Activated CD4-positive, alpha-beta memory T cell treated with anti-CD3 and anti-CD28 coated beads, Interleukin-2, amount 10 ng/mL, durations not matched to agents 7 days and 5 days (primary cell): ENCODE measurements around the gene MCF2L2. TPM values are rescaled to one million over a fixed set of nuclear protein-coding genes. Genes with fewer than 3 reads are reported as not detected.

ENCODE experiments used
- CTCF ChIA-PET: fragments of 350-600 bp; sonication (Branson Sonifier 250); formaldehyde crosslinking; loops from one replicate; lab custom pipeline; 2021; ENCODE audit warnings: antibody characterized with exemption, inconsistent platforms; lab: Charles Lee
- POLR2A ChIA-PET: fragments of 350-600 bp; sonication (Branson Sonifier 250); formaldehyde crosslinking; loops from one replicate; lab custom pipeline; 2021; ENCODE audit warnings: antibody characterized with exemption; lab: Charles Lee
- DNase-seq: peaks from one replicate; pipeline ENCODE4 v3.0.0-alpha.2; 2020
- H3K27ac Mint-ChIP-seq: one replicate; pipeline ENCODE4 v1.8.0; 2021; ENCODE audit warnings: mild to moderate bottlenecking, mixed read lengths
- H3K27me3 Mint-ChIP-seq: one replicate; pipeline ENCODE4 v1.8.0; 2021; ENCODE audit warnings: mixed read lengths
- H3K36me3 Mint-ChIP-seq: one replicate; pipeline ENCODE4 v1.8.0; 2021; ENCODE audit warnings: low read depth, mixed read lengths
- H3K4me1 Mint-ChIP-seq: one replicate; pipeline ENCODE4 v1.8.0; 2021; ENCODE audit warnings: mixed read lengths
- H3K4me3 Mint-ChIP-seq: one replicate; pipeline ENCODE4 v1.8.0; 2021; ENCODE audit warnings: mild to moderate bottlenecking, mixed read lengths
- H3K9me3 Mint-ChIP-seq: one replicate; pipeline ENCODE4 v1.8.0; 2021; ENCODE audit warnings: mixed read lengths
- total RNA-seq, 2 experiments: library from RNA; stranded (reverse); gene quantifications; one replicate each; pipeline ENCODE4 v1.2.3, GENCODE V29; 2021

The MCF2L2 gene
- total RNA-seq, 2 experiments from 2014 or later: 6.6 to 7.0 TPM

- DNase-seq: no peak
- peaks cover 3% of the 10 kb centered on the region for H3K4me1 Mint-ChIP-seq
- ChIA-PET POLR2A (no interaction called here), CTCF (interaction anchor here (0.7 to 1.2 kb wide), 3 partner anchors 265 to 997 kb away, joined by 3 to 5 read pairs (median 4); no protein-coding TSS in a partner anchor)
- no peak overlapping the region for H3K27ac Mint-ChIP-seq
- no peaks in the 10 kb centered on the region for H3K9me3 Mint-ChIP-seq
- no peaks in the 10 kb centered on the region for H3K27me3 Mint-ChIP-seq
- no peaks in the 10 kb centered on the region for H3K36me3 Mint-ChIP-seq
- no peak overlapping the region for H3K4me3 Mint-ChIP-seq
Observed at GRCh38 chr3:183388213-183388895, 40.1 kb downstream of the MCF2L2 start.

GRCh38 chr3:183387797-183388196 is 40.6 kb downstream of the MCF2L2 start:
- H3K36me3 Mint-ChIP-seq: no peaks in the 10 kb centered on the region
- POLR2A ChIA-PET: no interaction called here
- no peak overlapping the region for H3K4me3 Mint-ChIP-seq
- CTCF ChIA-PET: interaction anchor here (0.7 to 1.2 kb wide), 4 partner anchors 37 to 998 kb away, joined by 3 to 5 read pairs (median 4); no protein-coding TSS in a partner anchor
- H3K27ac Mint-ChIP-seq: no peak overlapping the region
- no peak for DNase-seq
- peaks cover 3% of the 10 kb centered on the region for H3K4me1 Mint-ChIP-seq
- no peaks in the 10 kb centered on the region for H3K9me3 Mint-ChIP-seq
- no peaks in the 10 kb centered on the region for H3K27me3 Mint-ChIP-seq

GRCh38 chr3:183386651-183387050 is 41.8 kb downstream of the MCF2L2 start:
- Mint-ChIP-seq H3K4me1 (peaks cover 3% of the 10 kb centered on the region), H3K9me3 (no peaks in the 10 kb centered on the region), H3K27me3 (no peaks in the 10 kb centered on the region), H3K27ac (no peak overlapping the region), H3K4me3 (no peak overlapping the region), H3K36me3 (no peaks in the 10 kb centered on the region)
- CTCF ChIA-PET: interaction anchor here (0.5 to 7.6 kb wide), 6 partner anchors 13 to 594 kb away, joined by 3 to 103 read pairs (median 4); no protein-coding TSS in a partner anchor
- POLR2A ChIA-PET: interaction anchor here (1.2 kb wide), 1 partner anchor 42 kb away, joined by 3 read pairs; the partner anchor contains the start of gene MCF2L2
- no peak for DNase-seq

- Mint-ChIP-seq H3K27me3 (no peaks in the 10 kb centered on the region), H3K36me3 (no peaks in the 10 kb centered on the region), H3K4me3 (no peak overlapping the region), H3K27ac (no peak overlapping the region), H3K9me3 (no peaks in the 10 kb centered on the region), H3K4me1 (peaks cover 3% of the 10 kb centered on the region)
- peak; percentile 60 for DNase-seq
- ChIA-PET CTCF (interaction anchor here (0.5 to 7.6 kb wide), 10 partner anchors 11 to 672 kb away, joined by 3 to 103 read pairs (median 4); no protein-coding TSS in a partner anchor), POLR2A (interaction anchor here (1.2 to 1.5 kb wide), 2 partner anchors 43 to 499 kb away, joined by 3 to 4 read pairs; partner anchors contain the start of genes MCF2L2 and PARL)
Observed at GRCh38 chr3:183385698-183386613, 42.5 kb downstream of the MCF2L2 start.

DNA sequence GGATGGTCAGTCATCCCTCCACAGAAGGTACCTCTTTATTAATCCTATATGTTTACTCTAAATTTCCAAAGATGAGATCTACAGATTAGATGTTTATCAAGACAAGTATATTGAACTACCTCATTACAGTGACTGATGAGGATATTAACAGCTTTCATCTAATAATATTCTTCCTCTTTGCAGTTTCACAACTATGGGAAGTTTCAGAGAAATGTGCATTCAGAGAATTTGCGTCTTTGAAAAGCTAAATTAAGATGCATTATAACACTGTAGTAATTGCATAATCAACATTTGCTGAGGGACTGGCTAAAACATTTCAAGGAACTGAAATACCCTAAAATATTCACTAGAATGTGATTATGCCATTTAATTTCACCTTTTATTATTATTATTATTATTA is 46.7 kb downstream of the MCF2L2 start:
- Mint-ChIP-seq H3K27me3 (no peaks in the 10 kb centered on the region), H3K4me3 (no peak overlapping the region), H3K27ac (no peak overlapping the region), H3K4me1 (peaks cover 14% of the 10 kb centered on the region), H3K9me3 (no peaks in the 10 kb centered on the region), H3K36me3 (peaks cover 3% of the 10 kb centered on the region)
- DNase-seq: no peak
- ChIA-PET POLR2A (no interaction called here), CTCF (interaction anchor here (0.7 to 7.6 kb wide), 21 partner anchors 9 to 472 kb away, joined by 3 to 103 read pairs (median 4); partner anchors contain the start of gene B3GNT5)

GRCh38 chr3:183381179-183381578 is 47.2 kb downstream of the MCF2L2 start:
- no peaks in the 10 kb centered on the region for H3K9me3 Mint-ChIP-seq
- H3K4me1 Mint-ChIP-seq: peaks cover 14% of the 10 kb centered on the region
- H3K4me3 Mint-ChIP-seq: no peak overlapping the region
- no peak for DNase-seq
- H3K36me3 Mint-ChIP-seq: peaks cover 3% of the 10 kb centered on the region
- no peak overlapping the region for H3K27ac Mint-ChIP-seq
- ChIA-PET CTCF (interaction anchor here (0.7 to 7.6 kb wide), 10 partner anchors 31 to 472 kb away, joined by 3 to 103 read pairs (median 4); partner anchors contain the start of genes B3GNT5 and MCCC1), POLR2A (no interaction called here)
- H3K27me3 Mint-ChIP-seq: no peaks in the 10 kb centered on the region

DNA sequence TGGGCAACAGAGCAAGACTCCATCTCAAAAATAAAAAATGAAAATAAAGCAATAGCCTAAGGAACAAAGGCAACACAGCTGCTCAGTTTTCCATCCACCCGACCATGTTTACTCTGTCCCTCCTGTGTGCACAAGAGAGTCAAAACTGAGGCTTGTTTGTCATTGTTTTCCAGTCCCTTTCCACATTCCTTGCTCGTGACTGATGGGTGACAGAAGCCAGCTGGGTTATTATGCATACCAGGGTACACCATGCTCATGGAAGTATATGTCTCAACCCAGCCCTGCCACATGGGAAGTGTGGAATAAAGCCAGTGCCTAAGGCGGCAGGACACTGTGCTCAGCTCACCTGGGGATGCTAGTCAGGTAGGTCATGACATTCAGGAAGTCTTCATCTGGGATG is 49.5 kb downstream of the MCF2L2 start:
- Mint-ChIP-seq H3K36me3 (peaks cover 3% of the 10 kb centered on the region), H3K4me3 (no peak overlapping the region), H3K4me1 (peaks cover 18% of the 10 kb centered on the region), H3K27ac (no peak overlapping the region), H3K27me3 (no peaks in the 10 kb centered on the region), H3K9me3 (no peaks in the 10 kb centered on the region)
- no peak for DNase-seq
- CTCF ChIA-PET: interaction anchor here (0.5 to 0.9 kb wide), 2 partner anchors 213 to 256 kb away, joined by 3 read pairs; no protein-coding TSS in a partner anchor
- POLR2A ChIA-PET: no interaction called here

- POLR2A ChIA-PET: no interaction called here
- Mint-ChIP-seq H3K4me1 (peaks cover 18% of the 10 kb centered on the region), H3K36me3 (peaks cover 3% of the 10 kb centered on the region), H3K27me3 (no peaks in the 10 kb centered on the region), H3K9me3 (no peaks in the 10 kb centered on the region), H3K4me3 (no peak overlapping the region), H3K27ac (no peak overlapping the region)
- DNase-seq: no peak
- CTCF ChIA-PET: interaction anchor here (0.5 to 0.9 kb wide), 2 partner anchors 213 to 256 kb away, joined by 3 read pairs; no protein-coding TSS in a partner anchor
Observed at GRCh38 chr3:183378545-183378944, 49.9 kb downstream of the MCF2L2 start.

- H3K27me3 Mint-ChIP-seq: no peaks in the 10 kb centered on the region
- H3K4me1 Mint-ChIP-seq: peaks cover 18% of the 10 kb centered on the region
- DNase-seq: no peak
- peaks cover 3% of the 10 kb centered on the region for H3K36me3 Mint-ChIP-seq
- CTCF ChIA-PET: no interaction called here
- no peak overlapping the region for H3K27ac Mint-ChIP-seq
- H3K9me3 Mint-ChIP-seq: no peaks in the 10 kb centered on the region
- no peak overlapping the region for H3K4me3 Mint-ChIP-seq
- POLR2A ChIA-PET: no interaction called here
Observed at GRCh38 chr3:183378008-183378407, 50.4 kb downstream of the MCF2L2 start.

- Mint-ChIP-seq H3K4me3 (no peak overlapping the region), H3K4me1 (peaks cover 18% of the 10 kb centered on the region), H3K27ac (no peak overlapping the region), H3K27me3 (no peaks in the 10 kb centered on the region), H3K36me3 (peaks cover 3% of the 10 kb centered on the region), H3K9me3 (no peaks in the 10 kb centered on the region)
- CTCF ChIA-PET: no interaction called here
- POLR2A ChIA-PET: no interaction called here
- no peak for DNase-seq
Observed at GRCh38 chr3:183377307-183377959, 51.0 kb downstream of the MCF2L2 start.

- CTCF ChIA-PET: interaction anchor here (1.5 kb wide), 1 partner anchor 190 kb away, joined by 5 read pairs; no protein-coding TSS in a partner anchor
- no peaks in the 10 kb centered on the region for H3K27me3 Mint-ChIP-seq
- peaks cover 26% of the 10 kb centered on the region for H3K4me1 Mint-ChIP-seq
- peaks cover 3% of the 10 kb centered on the region for H3K36me3 Mint-ChIP-seq
- no peaks in the 10 kb centered on the region for H3K9me3 Mint-ChIP-seq
- no peak overlapping the region for H3K27ac Mint-ChIP-seq
- DNase-seq: no peak
- POLR2A ChIA-PET: no interaction called here
- H3K4me3 Mint-ChIP-seq: no peak overlapping the region
Observed at GRCh38 chr3:183375787-183376186, 52.6 kb downstream of the MCF2L2 start.

- ChIA-PET POLR2A (no interaction called here), CTCF (interaction anchor here (1.2 to 1.5 kb wide), 2 partner anchors 10 to 190 kb away, joined by 5 read pairs; no protein-coding TSS in a partner anchor)
- Mint-ChIP-seq H3K4me3 (no peak overlapping the region), H3K27ac (no peak overlapping the region), H3K4me1 (peaks cover 28% of the 10 kb centered on the region), H3K36me3 (peaks cover 3% of the 10 kb centered on the region), H3K27me3 (no peaks in the 10 kb centered on the region), H3K9me3 (no peaks in the 10 kb centered on the region)
- DNase-seq: no peak
Observed at GRCh38 chr3:183375337-183375736, 53.1 kb downstream of the MCF2L2 start.
